Omental fat pad (tissue), 4 donors: ENCODE measurements around the gene ERAL1. TPM values are rescaled to one million over a fixed set of nuclear protein-coding genes. Genes with fewer than 3 reads are reported as not detected.
"Not testable (repeated sequence)": the region's sequence is repeated elsewhere in the genome, so short reads cannot be mapped to it uniquely, and the experiment has no call there.

Experiments
- ATAC-seq: fragments of 150-250 bp; one replicate; pipeline ENCODE4 v1.9.1; 2016; ENCODE audit warnings: mild to moderate bottlenecking, moderate library complexity; ENCODE audit not compliant: low FRiP score
- DNase-seq: peaks from one replicate; pipeline ENCODE4 v3.0.0-alpha.2; 2019; ENCODE audit warnings: low spot score
- total RNA-seq, 4 donors: library from RNA; depleted of rRNA; stranded (reverse); fragments of >200 nt; gene quantifications; one replicate each; pipeline ENCODE4 v1.1.0, GENCODE V29; 2016
- TF ChIP-seq, protein P1 (sequence below), 3 donors: fragments of 450-650 bp; IDR thresholded peaks; one replicate each; pipeline ENCODE4 v1.5.1; 2016 to 2017; ENCODE audit warnings: antibody characterized with exemption in 3 of 3, mild to moderate bottlenecking in 3 of 3, moderate library complexity in 2 of 3

The ERAL1 gene
- total RNA-seq, 4 donors from 2014 or later = 21.3 to 35.9 (median 27.8) TPM

DNA sequence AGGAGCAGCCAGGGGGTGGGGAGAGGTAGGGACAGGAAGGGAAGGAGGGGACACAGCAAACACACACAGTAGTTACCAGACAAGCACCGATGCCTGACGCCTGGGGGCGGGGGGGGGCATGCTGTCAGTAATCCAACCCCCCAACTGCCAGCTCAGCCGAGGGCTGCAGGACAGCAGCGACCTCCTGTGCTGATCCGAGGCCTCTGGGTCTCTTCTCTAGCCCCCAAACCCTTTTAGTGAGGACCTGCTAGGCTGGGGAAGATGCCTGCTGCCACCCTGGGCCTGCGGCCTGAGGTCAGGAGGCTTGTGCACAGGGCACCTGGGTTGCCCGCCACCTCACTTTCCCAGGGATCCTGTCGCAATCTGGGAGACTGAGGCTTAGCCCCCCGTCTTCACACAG lies 31.1 kb downstream of the ERAL1 start:
- ATAC-seq = no peak
- no peak for DNase-seq
- TF ChIP-seq, protein P1, sequence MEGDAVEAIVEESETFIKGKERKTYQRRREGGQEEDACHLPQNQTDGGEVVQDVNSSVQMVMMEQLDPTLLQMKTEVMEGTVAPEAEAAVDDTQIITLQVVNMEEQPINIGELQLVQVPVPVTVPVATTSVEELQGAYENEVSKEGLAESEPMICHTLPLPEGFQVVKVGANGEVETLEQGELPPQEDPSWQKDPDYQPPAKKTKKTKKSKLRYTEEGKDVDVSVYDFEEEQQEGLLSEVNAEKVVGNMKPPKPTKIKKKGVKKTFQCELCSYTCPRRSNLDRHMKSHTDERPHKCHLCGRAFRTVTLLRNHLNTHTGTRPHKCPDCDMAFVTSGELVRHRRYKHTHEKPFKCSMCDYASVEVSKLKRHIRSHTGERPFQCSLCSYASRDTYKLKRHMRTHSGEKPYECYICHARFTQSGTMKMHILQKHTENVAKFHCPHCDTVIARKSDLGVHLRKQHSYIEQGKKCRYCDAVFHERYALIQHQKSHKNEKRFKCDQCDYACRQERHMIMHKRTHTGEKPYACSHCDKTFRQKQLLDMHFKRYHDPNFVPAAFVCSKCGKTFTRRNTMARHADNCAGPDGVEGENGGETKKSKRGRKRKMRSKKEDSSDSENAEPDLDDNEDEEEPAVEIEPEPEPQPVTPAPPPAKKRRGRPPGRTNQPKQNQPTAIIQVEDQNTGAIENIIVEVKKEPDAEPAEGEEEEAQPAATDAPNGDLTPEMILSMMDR (IDR thresholded peaks at IDR 0.05) = no peak

DNA sequence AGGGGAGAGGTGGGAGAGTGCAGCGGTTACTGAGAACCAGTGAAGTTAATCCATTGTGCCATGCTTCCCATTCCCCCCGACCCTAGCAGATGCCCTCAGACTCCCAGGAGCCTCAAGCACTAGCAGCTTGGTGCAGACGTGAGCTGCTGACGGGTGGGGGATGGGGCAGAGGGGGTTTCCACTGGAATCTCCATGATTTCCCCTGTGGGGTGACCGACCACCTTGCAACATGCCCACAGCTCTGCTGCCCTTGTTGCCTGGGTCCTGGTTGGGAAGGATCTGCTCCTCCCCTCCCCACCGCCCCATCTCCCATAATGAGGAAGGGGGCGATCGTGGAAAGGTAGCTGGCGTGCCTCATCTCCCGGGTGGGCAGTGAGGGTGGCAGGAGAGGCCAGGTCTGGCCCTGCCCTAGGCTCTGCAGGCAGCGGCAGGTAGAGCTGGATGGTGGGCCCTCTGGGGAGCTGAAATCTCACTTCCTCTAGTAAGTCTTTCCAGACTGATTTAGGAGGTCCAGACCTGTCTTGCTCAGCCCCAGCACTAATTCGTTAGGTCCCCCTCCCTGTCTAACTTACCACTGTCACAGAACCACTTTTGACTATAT lies 33.2 kb downstream of the ERAL1 start:
- ATAC-seq (no peak), DNase-seq (no peak)
- TF ChIP-seq, protein P1 (IDR thresholded peaks at IDR 0.05) = no peak

DNA sequence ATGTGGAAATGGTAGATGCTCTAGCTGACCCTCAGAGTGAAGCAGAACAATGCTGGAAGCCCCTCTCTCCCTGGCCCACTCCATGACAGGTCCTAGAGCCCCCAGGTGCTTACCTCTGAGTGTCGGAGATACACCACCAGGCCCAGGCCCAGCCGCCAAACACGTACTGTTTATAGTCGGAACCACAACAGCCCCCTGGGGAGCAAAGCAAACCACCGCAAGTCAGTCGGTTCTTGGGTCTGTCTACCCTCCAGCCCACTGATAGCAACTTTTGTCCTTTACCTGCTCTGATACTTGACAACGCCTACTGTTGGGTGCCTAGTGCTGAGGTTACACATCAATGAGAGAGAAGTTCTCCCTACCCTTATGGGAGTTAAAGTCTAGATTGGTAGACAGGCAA lies 34.0 kb downstream of the ERAL1 start:
- DNase-seq (no peak), ATAC-seq (no peak)
- TF ChIP-seq, protein P1 (IDR thresholded peaks at IDR 0.05) = no peak

DNA sequence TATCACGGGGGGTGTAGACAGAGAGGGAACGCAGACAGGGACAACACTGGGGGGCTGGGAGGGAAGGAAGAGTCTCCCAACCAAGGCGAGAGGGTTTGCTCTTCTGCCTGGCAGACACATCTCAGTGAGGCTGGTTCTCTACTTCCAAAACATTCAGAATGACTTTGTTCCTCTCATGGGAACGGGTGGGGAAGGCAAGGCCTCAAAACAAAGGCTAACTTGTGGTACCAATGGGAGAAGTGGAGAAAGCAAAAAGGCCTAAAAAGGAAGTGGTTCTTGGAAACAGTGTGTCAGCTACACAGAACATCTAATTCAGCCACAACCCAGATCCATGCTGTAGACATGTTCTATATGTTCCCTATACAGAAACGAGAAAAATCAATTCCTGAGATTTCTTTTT lies 35.2 kb downstream of the ERAL1 start:
- TF ChIP-seq, protein P1 (IDR thresholded peaks at IDR 0.05) = no peak
- ATAC-seq = no peak
- no peak for DNase-seq

DNA sequence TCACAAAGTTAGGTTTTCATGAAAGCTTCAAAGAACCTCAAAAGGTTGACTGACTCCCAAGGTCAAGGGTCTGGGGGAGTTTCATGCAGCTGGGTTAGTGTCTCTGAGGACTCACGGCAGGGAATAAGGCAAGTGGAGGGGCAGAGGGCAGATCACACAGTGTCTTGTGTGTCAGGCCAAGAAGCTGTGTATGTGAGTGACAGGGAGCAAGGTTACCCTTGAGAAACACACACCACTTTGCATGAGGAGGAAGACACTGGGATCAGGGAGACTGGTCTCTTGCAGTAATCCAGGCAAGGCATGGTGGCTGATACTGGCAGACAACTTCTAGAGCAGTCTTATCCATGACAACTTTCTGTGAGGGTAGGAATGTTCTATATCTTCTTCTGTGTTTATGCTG lies 36.4 kb downstream of the ERAL1 start:
- DNase-seq (no peak), ATAC-seq (no peak)
- TF ChIP-seq, protein P1 (IDR thresholded peaks at IDR 0.05) = no peak

DNA sequence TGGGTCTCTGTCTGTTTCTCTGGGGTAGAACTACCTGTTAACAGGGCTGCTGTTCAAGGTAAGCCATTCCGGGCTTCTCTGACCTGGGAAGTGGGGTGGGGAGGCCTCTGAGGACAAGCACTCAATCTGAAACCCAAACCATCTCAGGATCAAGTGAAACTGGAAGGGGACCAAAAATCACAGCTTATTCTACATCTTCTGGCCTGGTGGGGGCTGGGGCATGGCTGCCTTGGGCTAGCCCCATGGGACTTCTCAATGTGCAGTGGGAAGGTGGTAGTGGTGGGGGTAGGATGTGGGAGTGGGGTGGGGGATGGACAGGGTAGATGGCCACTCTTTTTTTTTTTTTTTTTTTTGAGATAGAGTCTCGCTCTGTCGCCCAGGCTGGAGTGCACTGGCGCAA lies 37.2 kb downstream of the ERAL1 start:
- ATAC-seq = no peak
- TF ChIP-seq, protein P1 (IDR thresholded peaks at IDR 0.05) = no peak
- DNase-seq = no peak

DNA sequence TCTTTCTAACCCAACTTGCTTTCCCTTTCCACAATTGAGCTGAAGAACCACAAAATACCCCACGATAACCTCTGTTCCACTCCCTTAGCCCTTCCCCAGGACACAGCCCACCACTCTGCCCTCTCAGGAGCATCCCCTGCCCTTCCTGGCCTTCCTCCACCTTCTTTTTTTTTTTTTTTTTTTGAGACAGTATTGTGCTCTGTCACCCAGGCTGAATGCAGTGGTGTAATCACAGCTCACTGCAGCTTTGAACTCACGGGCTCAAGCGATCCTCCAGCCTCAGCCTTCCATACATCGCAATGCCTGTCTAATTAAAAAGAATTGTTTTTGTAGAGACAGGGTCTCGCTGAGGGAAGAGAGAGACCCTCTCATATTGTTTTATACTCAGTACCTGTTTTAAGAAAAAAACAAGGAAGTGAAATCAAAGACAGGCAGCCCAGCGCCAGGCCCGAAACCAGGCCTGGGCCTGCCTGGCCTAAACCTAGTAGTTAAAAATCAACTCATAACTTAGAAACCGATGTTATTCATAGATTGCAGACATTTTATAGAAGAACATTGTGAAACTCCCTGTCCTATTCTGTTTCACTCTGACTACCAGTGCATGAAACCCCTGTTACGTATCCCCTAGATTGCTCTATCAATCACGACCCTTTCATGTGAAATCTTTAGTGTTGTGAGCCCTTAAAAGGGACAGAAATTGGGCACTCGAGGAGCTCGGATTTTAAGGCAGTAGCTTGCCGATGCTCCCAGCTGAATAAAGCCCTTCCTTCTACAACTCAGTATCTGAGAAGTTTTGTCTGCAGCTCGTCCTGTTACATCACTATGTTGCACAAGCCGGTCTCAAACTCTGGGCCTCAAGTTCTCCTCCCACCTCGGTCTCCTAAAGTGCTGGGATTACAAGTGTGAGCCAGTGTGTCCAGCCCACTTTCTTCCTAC lies 38.7 kb downstream of the ERAL1 start:
- ATAC-seq, DNase-seq: not testable (repeated sequence)
